ENCODE data around the gene EPYC. TPM values are rescaled to one million over a fixed set of nuclear protein-coding genes. Genes with fewer than 3 reads are reported as not detected.
A peak's percentile ranks its signal among the peaks of the same experiment; 100 is the strongest.

The EPYC gene
- total RNA-seq, 1 donor from 2014 or later, result not detected

DNA sequence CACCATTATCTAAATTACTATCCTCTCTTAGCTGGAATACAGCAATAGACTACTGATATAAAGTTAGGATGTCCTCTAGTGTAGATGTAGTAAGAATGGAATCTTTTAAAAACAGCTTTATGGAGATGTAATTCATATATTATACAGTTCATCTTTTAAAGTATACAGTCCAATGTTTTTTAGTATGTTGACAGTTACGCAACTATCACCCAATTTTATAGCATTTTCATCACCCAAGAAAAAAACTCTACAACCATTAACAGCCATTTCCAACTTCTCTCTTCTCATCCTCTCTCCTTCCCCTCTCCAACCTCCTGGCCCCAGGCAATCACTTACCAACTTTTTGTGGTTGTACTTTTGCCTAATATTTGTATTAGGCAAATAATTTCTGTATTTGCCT is 22.6 kb downstream of the EPYC start:
- Histone ChIP-seq H3K27me3 (ENCODE audit: low read depth) (no peaks in the 10 kb centered on the region), H3K9me3 (no peaks in the 10 kb centered on the region), H3K4me3 (no peak overlapping the region), H3K36me3 (no peaks in the 10 kb centered on the region), H3K4me1 (no peaks in the 10 kb centered on the region), H3K27ac (no peak overlapping the region)
- intact Hi-C loops (cut with DNase I), result no loop called here
- DNase-seq (no peak), ATAC-seq (no peak)
- TF ChIP-seq, protein P1, sequence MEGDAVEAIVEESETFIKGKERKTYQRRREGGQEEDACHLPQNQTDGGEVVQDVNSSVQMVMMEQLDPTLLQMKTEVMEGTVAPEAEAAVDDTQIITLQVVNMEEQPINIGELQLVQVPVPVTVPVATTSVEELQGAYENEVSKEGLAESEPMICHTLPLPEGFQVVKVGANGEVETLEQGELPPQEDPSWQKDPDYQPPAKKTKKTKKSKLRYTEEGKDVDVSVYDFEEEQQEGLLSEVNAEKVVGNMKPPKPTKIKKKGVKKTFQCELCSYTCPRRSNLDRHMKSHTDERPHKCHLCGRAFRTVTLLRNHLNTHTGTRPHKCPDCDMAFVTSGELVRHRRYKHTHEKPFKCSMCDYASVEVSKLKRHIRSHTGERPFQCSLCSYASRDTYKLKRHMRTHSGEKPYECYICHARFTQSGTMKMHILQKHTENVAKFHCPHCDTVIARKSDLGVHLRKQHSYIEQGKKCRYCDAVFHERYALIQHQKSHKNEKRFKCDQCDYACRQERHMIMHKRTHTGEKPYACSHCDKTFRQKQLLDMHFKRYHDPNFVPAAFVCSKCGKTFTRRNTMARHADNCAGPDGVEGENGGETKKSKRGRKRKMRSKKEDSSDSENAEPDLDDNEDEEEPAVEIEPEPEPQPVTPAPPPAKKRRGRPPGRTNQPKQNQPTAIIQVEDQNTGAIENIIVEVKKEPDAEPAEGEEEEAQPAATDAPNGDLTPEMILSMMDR (IDR thresholded peaks at IDR 0.05), result no peak

DNA sequence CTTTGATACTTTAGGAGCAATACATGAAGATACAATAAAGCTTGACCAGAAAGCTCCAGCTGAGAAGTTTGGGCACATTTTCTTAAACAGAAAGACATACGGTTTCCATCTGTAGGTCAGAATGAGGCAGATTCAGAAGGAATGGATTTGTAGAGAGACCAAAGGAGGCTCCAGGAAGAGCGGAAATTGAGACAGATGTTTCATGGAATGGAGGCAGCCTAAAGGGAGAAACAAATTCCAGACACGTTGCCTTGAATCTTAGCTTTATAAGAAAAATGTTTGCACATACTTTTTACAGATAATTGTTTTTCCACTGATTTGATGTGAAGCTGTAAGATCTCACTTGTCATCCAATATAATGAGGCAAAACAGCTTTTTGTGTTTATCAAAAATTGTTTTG is 24.8 kb downstream of the EPYC start:
- no peaks in the 10 kb centered on the region for H3K36me3 ChIP-seq
- H3K4me3 ChIP-seq, result no peak overlapping the region
- H3K27ac ChIP-seq, result no peak overlapping the region
- no peak for ATAC-seq
- H3K4me1 ChIP-seq, result no peaks in the 10 kb centered on the region
- TF ChIP-seq, protein P1 (IDR thresholded peaks at IDR 0.05), result no peak
- no peak for DNase-seq
- no peaks in the 10 kb centered on the region for H3K27me3 ChIP-seq (ENCODE audit: low read depth)
- H3K9me3 ChIP-seq, result no peaks in the 10 kb centered on the region
- intact Hi-C loops (cut with DNase I), result loop anchor here (10.0 kb wide), 1 partner anchor 375 kb away; no protein-coding TSS in a partner anchor

- Histone ChIP-seq H3K27me3 (ENCODE audit: low read depth) (no peaks in the 10 kb centered on the region), H3K4me3 (no peak overlapping the region), H3K9me3 (no peaks in the 10 kb centered on the region), H3K4me1 (no peaks in the 10 kb centered on the region), H3K27ac (no peak overlapping the region), H3K36me3 (no peaks in the 10 kb centered on the region)
- DNase-seq, result no peak
- intact Hi-C loops (cut with DNase I), result loop anchor here (10.0 kb wide), 1 partner anchor 376 kb away; no protein-coding TSS in a partner anchor
- no peak for ATAC-seq
- TF ChIP-seq, protein P1 (IDR thresholded peaks at IDR 0.05), result no peak
These were observed 25.8 kb downstream of the EPYC start for GRCh38 chr12:90979019-90979418.

DNA sequence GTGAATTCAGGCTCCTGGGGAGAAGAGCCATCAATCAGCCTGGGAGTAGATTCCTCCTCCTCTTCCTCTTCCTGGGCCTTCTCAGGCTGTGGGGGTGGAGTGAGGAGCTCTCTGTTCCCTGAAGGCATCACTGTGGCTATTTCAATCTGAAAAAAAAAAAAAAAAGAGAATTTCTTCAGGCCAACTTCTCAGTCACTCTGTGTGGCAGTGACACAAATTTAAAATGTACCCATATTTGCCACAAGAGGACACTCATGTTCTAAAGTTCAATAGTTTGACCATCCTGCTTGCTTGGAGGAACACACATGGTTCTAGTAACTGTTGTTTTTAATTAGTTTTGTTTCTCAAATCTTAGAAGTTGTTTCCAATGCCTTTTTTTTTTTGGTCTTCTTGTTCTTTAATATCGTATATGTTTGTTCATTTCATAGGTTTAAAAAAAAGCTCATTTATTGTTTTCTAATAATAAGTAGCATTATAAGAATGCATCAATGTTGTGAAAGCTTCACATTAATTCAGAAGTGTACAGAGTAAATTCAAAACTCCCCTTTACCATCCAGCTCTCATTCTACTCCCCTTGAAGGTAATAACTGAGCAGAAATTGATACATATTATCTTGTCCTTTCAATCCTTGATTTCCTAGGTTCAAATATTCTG is 26.5 kb downstream of the EPYC start:
- H3K36me3 ChIP-seq, result no peaks in the 10 kb centered on the region
- H3K27me3 ChIP-seq (ENCODE audit: low read depth), result no peaks in the 10 kb centered on the region
- ATAC-seq (peak; percentile 48 to 67), DNase-seq (no peak)
- H3K4me3 ChIP-seq, result no peak overlapping the region
- intact Hi-C loops (cut with DNase I), result loop anchor here (10.0 kb wide), 1 partner anchor 377 kb away; no protein-coding TSS in a partner anchor
- H3K9me3 ChIP-seq, result no peaks in the 10 kb centered on the region
- no peaks in the 10 kb centered on the region for H3K4me1 ChIP-seq
- no peak overlapping the region for H3K27ac ChIP-seq
- TF ChIP-seq, protein P1 (IDR thresholded peaks at IDR 0.05), result peak; percentile 42

DNA sequence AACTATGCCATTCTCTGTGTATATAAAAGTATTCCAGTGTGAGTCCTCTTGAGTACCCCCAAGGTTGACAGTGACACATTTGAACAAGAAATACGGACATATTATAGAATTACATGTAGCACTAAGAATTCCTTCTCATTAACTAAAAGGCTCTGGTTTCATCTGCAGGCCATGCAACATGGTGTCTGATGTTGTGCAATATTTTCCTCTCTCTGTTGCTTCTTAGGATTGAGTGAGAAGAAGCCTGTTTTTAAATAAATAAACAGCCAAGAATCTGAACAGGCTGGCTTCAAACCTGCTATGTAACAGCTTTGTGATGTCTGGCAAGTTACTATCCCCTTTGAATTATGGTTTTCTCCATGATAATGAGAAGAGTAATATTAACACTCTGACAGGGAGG is 27.5 kb downstream of the EPYC start:
- DNase-seq (no peak), ATAC-seq (no peak)
- Histone ChIP-seq H3K4me1 (no peaks in the 10 kb centered on the region), H3K9me3 (no peaks in the 10 kb centered on the region), H3K36me3 (no peaks in the 10 kb centered on the region), H3K4me3 (no peak overlapping the region), H3K27me3 (ENCODE audit: low read depth) (no peaks in the 10 kb centered on the region), H3K27ac (no peak overlapping the region)
- TF ChIP-seq, protein P1 (IDR thresholded peaks at IDR 0.05), result no peak
- intact Hi-C loops (cut with DNase I), result loop anchor here (10.0 kb wide), 1 partner anchor 378 kb away; no protein-coding TSS in a partner anchor

Data from lower lobe of right lung (tissue), 2 donors.